Upper lobe of left lung (tissue), 6 donors: Measurements from ENCODE around the gene MOG. TPM values are rescaled to one million over a fixed set of nuclear protein-coding genes. Genes with fewer than 3 reads are reported as not detected.

Experiments
- ATAC-seq, 2 donors: fragments of 200-7000 bp; cut with Tn5 transposase; one replicate each; pipeline ENCODE4 v1.9.1; 2022; ENCODE audit warnings: mild to moderate bottlenecking in 2 of 2, moderate library complexity in 2 of 2; ENCODE audit not compliant: low FRiP score in 2 of 2
- DNase-seq, 2 donors: peaks; one replicate each; pipeline ENCODE4 v3.0.0-alpha.2; 2019 to 2020
- H3K27ac ChIP-seq, 4 donors: fragments of 200-600 bp; sonication (generic); one replicate each; pipeline ENCODE4 v1.5.1; 2016 to 2019
- H3K27me3 ChIP-seq, 4 donors: fragments of 200-600 bp; sonication (generic); one replicate each; pipeline ENCODE4 v1.5.1; 2017 to 2019
- H3K36me3 ChIP-seq, 4 donors: fragments of 200-600 bp; sonication (generic); one replicate each; pipeline ENCODE4 v1.5.1; 2016 to 2019
- H3K4me1 ChIP-seq, 4 donors: fragments of 200-600 bp; sonication (generic); one replicate each; pipeline ENCODE4 v1.5.1; 2018 to 2019
- H3K4me3 ChIP-seq, 4 donors: fragments of 200-600 bp; sonication (generic); one replicate each; pipeline ENCODE4 v1.5.1; 2017 to 2019; ENCODE audit warnings: mild to moderate bottlenecking in 2 of 4, moderate library complexity in 1 of 4
- H3K9me3 ChIP-seq, 4 donors: fragments of 200-600 bp; sonication (generic); one replicate each; pipeline ENCODE4 v1.5.1; 2018 to 2019
- EP300 ChIP-seq, 4 donors: sonication (generic); formaldehyde crosslinking; IDR thresholded peaks; one replicate each; pipeline ENCODE4 v1.5.1; 2017; ENCODE audit warnings: antibody characterized with exemption in 4 of 4, control low read depth in 2 of 4
- POLR2A ChIP-seq, 4 donors: fragments of 450-650 bp; IDR thresholded peaks; one replicate each; pipeline ENCODE4 v1.5.1; 2016 to 2017; ENCODE audit warnings: antibody characterized with exemption in 4 of 4, mild to moderate bottlenecking in 2 of 4
- POLR2AphosphoS5 ChIP-seq, 2 donors: sonication (generic); formaldehyde crosslinking; IDR thresholded peaks; one replicate each; pipeline ENCODE4 v1.5.1; 2017; ENCODE audit warnings: antibody characterized with exemption in 2 of 2
- WGBS, 2 donors: methylation state at CpG; one replicate each; pipeline ENCODE4 v1.1.5; 2017 to 2018; 5-methylcytosine and 5-hydroxymethylcytosine counted together
- total RNA-seq, 6 donors: library from RNA; depleted of rRNA in 4 of 6; stranded (reverse); fragments of >200 nt in 4 of 6; gene quantifications; one replicate each; pipeline versions ENCODE4 v1.1.0 to v1.2.1, GENCODE V29; 2016 to 2021
- TF ChIP-seq, protein P1 (sequence below), 6 experiments: fragments of 450-650 bp in 4 of 6; fragments of 200-600 bp in 2 of 6; sonication (generic) in 2 of 6; IDR thresholded peaks; one replicate each; pipeline ENCODE4 v1.5.1; 2016 to 2019; ENCODE audit warnings: antibody characterized with exemption in 6 of 6
- donor health status: DM: no; HTN: no; CAD: no; lungs with moderate emphysema.
- donor health status: DM: no; HTN: yes; CAD: no; lungs with severe emphysema.

The MOG gene
- total RNA-seq, 6 donors from 2014 or later: not detected

DNA sequence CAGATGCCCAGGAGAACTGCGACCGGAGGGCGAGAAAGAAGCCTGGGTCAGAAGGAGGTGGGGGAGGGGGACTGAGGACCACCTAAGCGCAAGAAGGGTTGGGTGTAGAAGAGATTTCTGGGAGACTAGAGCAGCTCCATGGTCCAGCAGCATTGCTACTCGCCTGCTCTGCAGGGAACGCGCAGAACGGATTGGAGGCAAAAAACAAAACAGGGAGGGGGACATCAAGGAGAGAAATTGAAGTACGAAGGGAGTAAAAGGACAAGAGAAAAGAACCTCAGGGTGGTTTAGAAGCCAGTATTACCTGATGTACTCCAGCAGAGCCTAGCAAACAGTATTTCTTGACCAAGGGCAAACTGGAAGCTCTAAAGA lies 23.4 kb upstream of the MOG start:
- ATAC-seq (peak in 1 of 2 donors; percentile 1), DNase-seq (no peak)
- H3K27me3 ChIP-seq: no peaks in the 10 kb centered on the region
- peak overlapping the region in 3 of 4 donors; percentile 77 to 83 (median 80) for H3K27ac ChIP-seq
- no peaks in the 10 kb centered on the region for H3K36me3 ChIP-seq
- H3K9me3 ChIP-seq: no peaks in the 10 kb centered on the region
- peak overlapping the region; percentile 44 to 98 (median 82) for H3K4me3 ChIP-seq
- TF ChIP-seq, protein P1, sequence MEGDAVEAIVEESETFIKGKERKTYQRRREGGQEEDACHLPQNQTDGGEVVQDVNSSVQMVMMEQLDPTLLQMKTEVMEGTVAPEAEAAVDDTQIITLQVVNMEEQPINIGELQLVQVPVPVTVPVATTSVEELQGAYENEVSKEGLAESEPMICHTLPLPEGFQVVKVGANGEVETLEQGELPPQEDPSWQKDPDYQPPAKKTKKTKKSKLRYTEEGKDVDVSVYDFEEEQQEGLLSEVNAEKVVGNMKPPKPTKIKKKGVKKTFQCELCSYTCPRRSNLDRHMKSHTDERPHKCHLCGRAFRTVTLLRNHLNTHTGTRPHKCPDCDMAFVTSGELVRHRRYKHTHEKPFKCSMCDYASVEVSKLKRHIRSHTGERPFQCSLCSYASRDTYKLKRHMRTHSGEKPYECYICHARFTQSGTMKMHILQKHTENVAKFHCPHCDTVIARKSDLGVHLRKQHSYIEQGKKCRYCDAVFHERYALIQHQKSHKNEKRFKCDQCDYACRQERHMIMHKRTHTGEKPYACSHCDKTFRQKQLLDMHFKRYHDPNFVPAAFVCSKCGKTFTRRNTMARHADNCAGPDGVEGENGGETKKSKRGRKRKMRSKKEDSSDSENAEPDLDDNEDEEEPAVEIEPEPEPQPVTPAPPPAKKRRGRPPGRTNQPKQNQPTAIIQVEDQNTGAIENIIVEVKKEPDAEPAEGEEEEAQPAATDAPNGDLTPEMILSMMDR (IDR thresholded peaks at IDR 0.05): no peak
- TF ChIP-seq POLR2AphosphoS5 (IDR thresholded peaks at IDR 0.05) (no peak), EP300 (IDR thresholded peaks at IDR 0.05) (no peak), POLR2A (IDR thresholded peaks at IDR 0.05) (no peak)
- WGBS, 2 donors: 8 to 10% methylated on average over 9 of the region's 9 CpGs
- H3K4me1 ChIP-seq: peaks cover 18 to 32% (median 23%) of the 10 kb centered on the region in 4 donors

DNA sequence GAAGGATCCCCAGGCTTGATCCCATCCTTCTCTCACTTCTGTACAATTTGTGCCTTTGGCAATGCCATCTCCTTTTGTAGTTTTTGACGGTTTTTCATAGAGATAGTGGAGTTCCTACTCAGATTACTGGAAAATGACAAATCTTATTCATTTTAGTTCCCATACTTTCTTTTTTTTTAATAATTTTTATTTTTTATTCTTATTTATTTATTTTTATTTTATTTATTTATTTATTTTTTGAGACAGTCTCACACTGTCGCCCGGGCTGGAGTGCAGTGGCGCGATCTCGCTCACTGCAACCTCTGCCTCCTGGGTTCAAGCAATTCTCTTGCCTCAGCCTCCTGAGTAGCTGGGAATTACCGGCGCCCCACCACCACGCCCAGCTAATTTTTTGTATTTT lies 19.6 kb upstream of the MOG start:
- no peak for TF ChIP-seq EP300 (IDR thresholded peaks at IDR 0.05)
- no peak for TF ChIP-seq POLR2AphosphoS5 (IDR thresholded peaks at IDR 0.05)
- TF ChIP-seq POLR2A (IDR thresholded peaks at IDR 0.05): no peak
- TF ChIP-seq, protein P1 (IDR thresholded peaks at IDR 0.05): no peak
- 84 to 91% methylated on average over 9 of the region's 9 CpGs for WGBS, 2 donors
- Histone ChIP-seq H3K27ac (no peak overlapping the region), H3K36me3 (no peaks in the 10 kb centered on the region), H3K9me3 (no peaks in the 10 kb centered on the region), H3K4me3 (no peak overlapping the region), H3K27me3 (no peaks in the 10 kb centered on the region), H3K4me1 (peaks cover 0 to 9% (median 8%) of the 10 kb centered on the region in 4 donors)
- no peak for ATAC-seq
- no peak for DNase-seq

DNA sequence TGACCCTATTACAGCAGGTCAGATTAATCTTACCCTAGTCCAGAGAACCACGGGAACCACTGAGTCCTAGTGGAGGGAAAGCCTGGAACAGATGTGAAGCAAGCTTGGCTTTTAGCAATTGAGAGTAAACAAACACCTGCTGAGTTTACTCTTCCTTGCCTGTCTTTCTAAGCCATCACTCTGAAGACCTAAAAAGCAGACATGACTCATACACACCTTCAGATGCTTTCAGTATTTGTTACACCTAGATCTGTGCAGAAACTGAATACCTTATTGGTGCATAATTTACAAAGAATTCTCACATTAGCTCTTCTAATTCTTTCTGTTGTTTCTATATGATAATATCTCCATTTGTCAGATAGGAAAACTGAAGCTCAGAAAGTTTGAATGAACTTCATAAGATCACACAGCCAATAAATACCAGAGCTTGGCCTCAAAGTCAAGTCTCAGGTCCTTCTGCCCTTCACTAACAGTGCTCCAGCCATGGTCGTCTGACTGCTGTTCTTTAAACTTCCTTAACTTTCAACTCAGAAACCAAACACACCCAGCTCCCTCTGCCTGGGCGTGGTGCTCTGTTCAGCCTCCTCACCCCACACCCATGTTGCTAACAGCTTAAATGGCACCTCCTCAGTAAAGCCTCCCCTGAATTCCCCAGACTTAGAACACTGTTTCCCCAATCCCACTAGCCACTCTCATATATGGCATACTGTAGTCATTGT lies 15.3 kb upstream of the MOG start:
- no peak overlapping the region for H3K27ac ChIP-seq
- no peaks in the 10 kb centered on the region for H3K27me3 ChIP-seq
- H3K4me1 ChIP-seq: no peaks in the 10 kb centered on the region
- 23 to 31% methylated on average over 3 of the region's 3 CpGs for WGBS, 2 donors
- no peaks in the 10 kb centered on the region for H3K9me3 ChIP-seq
- no peaks in the 10 kb centered on the region for H3K36me3 ChIP-seq
- H3K4me3 ChIP-seq: no peak overlapping the region
- ATAC-seq (peak in 1 of 2 donors; percentile 57), DNase-seq (no peak)
- TF ChIP-seq, protein P1 (IDR thresholded peaks at IDR 0.05): no peak
- TF ChIP-seq EP300 (IDR thresholded peaks at IDR 0.05) (no peak), POLR2A (IDR thresholded peaks at IDR 0.05) (no peak), POLR2AphosphoS5 (IDR thresholded peaks at IDR 0.05) (no peak)

DNA sequence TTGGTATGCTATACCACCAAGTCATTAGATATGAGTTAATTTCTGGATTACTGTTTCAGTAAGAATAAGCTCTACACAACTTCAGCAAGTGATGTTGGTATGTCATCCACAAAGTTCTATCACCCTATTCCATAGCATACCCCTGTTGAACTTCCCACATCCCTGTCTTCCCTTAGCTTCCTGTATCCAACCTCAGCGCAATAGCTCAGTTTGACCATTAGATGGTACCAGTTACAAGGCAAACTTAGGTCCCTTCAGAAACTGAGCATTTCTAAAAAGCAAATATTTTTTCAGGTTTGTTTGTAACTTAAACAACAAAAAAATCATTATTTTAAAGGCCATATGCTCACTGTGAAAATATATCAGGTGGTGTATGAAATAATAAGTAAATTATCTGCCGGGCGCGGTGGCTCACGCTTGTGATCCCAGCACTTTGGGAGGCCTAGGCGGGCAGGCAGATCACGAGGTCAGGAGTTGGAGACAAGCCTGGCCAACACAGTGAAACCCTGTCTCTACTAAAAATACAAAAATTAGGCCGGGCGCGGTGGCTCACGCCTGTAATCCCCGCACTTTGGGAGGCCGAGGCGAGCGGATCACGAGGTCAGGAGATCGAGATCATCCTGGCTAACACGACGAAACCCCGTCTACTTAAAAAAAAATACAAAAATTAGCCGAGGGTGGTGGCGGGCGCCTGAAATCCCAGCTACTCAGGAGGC lies 8.8 kb upstream of the MOG start:
- ATAC-seq (no peak), DNase-seq (peak in 1 of 2 donors; percentile 32)
- H3K9me3 ChIP-seq: no peaks in the 10 kb centered on the region
- H3K27ac ChIP-seq: no peak overlapping the region
- no peak for TF ChIP-seq POLR2AphosphoS5 (IDR thresholded peaks at IDR 0.05)
- TF ChIP-seq, protein P1 (IDR thresholded peaks at IDR 0.05): peak in 4 of 6 experiments; percentile 29 to 38 (median 36)
- 93 to 96% methylated on average over 23 of the region's 23 CpGs for WGBS, 2 donors
- no peaks in the 10 kb centered on the region for H3K36me3 ChIP-seq
- H3K4me3 ChIP-seq: no peak overlapping the region
- H3K4me1 ChIP-seq: peaks cover 4 to 10% (median 6%) of the 10 kb centered on the region in 4 donors
- no peaks in the 10 kb centered on the region for H3K27me3 ChIP-seq
